Neural cell (in vitro differentiated cells): Measurements from ENCODE around the gene ASMT.

Experiments
- EP300 ChIP-seq: fragments of 450-650 bp; conservative IDR thresholded peaks from 2 replicates; pipeline ENCODE4 v1.6.1; 2014; ENCODE audit warnings: antibody characterized with exemption, mild to moderate bottlenecking, moderate library complexity; ENCODE audit not compliant: poor library complexity, severe bottlenecking
- MXI1 ChIP-seq: fragments of 450-650 bp; conservative IDR thresholded peaks from 2 replicates; pipeline ENCODE4 v1.6.1; 2014; ENCODE audit warnings: antibody characterized with exemption, mild to moderate bottlenecking; ENCODE audit not compliant: poor library complexity, severe bottlenecking
- POLR2AphosphoS5 ChIP-seq: IDR thresholded peaks from 2 replicates; pipeline ENCODE4 v1.6.1; 2012
- REST ChIP-seq: IDR thresholded peaks from 2 replicates; pipeline ENCODE4 v1.6.1; 2012; ENCODE audit warnings: borderline replicate concordance
- SMC3 ChIP-seq: fragments of 450-650 bp; conservative IDR thresholded peaks from 2 replicates; pipeline ENCODE4 v1.6.1; 2014; ENCODE audit warnings: antibody characterized with exemption, mild to moderate bottlenecking, moderate library complexity; ENCODE audit not compliant: poor library complexity
- TAF1 ChIP-seq: IDR thresholded peaks from 2 replicates; pipeline ENCODE4 v1.6.1; 2012; ENCODE audit warnings: low read depth
- TF ChIP-seq, protein P1 (sequence below): fragments of 450-650 bp; IDR thresholded peaks from 2 replicates; pipeline ENCODE4 v1.5.1; 2014; ENCODE audit warnings: antibody characterized with exemption, mild to moderate bottlenecking, moderate library complexity; ENCODE audit not compliant: poor library complexity, severe bottlenecking

GRCh38 chrX:1610166-1610565 is 4.7 kb upstream of the ASMT start:
- no peak for TF ChIP-seq MXI1
- TF ChIP-seq, protein P1, sequence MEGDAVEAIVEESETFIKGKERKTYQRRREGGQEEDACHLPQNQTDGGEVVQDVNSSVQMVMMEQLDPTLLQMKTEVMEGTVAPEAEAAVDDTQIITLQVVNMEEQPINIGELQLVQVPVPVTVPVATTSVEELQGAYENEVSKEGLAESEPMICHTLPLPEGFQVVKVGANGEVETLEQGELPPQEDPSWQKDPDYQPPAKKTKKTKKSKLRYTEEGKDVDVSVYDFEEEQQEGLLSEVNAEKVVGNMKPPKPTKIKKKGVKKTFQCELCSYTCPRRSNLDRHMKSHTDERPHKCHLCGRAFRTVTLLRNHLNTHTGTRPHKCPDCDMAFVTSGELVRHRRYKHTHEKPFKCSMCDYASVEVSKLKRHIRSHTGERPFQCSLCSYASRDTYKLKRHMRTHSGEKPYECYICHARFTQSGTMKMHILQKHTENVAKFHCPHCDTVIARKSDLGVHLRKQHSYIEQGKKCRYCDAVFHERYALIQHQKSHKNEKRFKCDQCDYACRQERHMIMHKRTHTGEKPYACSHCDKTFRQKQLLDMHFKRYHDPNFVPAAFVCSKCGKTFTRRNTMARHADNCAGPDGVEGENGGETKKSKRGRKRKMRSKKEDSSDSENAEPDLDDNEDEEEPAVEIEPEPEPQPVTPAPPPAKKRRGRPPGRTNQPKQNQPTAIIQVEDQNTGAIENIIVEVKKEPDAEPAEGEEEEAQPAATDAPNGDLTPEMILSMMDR, result no peak
- TF ChIP-seq REST, result no peak
- no peak for TF ChIP-seq TAF1
- no peak for TF ChIP-seq SMC3
- no peak for TF ChIP-seq POLR2AphosphoS5
- no peak for TF ChIP-seq EP300
